Skeletal muscle tissue (tissue), 4 donors: Measurements from ENCODE around the gene MPIG6B. TPM values are rescaled to one million over a fixed set of nuclear protein-coding genes. Genes with fewer than 3 reads are reported as not detected.
A peak's percentile ranks its signal among the peaks of the same experiment; 100 is the strongest.

Source experiments
- H3K27ac ChIP-seq: one replicate; pipeline ENCODE4 v1.7.0; 2013; ENCODE audit warnings: mild to moderate bottlenecking, low read depth, low read length, inconsistent platforms
- H3K27me3 ChIP-seq, 3 donors: one replicate each; pipeline ENCODE4 v1.7.0; 2013; ENCODE audit warnings: low read length in 3 of 3; ENCODE audit not compliant: control insufficient read depth in 3 of 3, insufficient read depth in 3 of 3
- H3K36me3 ChIP-seq, 3 donors: one replicate each; pipeline ENCODE4 v1.7.0; 2013; ENCODE audit warnings: low read length in 3 of 3; ENCODE audit not compliant: control insufficient read depth in 3 of 3, insufficient read depth in 3 of 3
- H3K4me1 ChIP-seq, 3 donors: one replicate each; pipeline ENCODE4 v1.7.0; 2013; ENCODE audit warnings: low read length in 3 of 3, mild to moderate bottlenecking in 3 of 3; ENCODE audit not compliant: control insufficient read depth in 3 of 3, insufficient read depth in 3 of 3
- H3K4me3 ChIP-seq, 3 donors: one replicate each; pipeline ENCODE4 v1.7.0; 2013; ENCODE audit warnings: low read length in 3 of 3
- H3K9ac ChIP-seq, 3 donors: one replicate each; pipeline ENCODE4 v1.7.0; 2013; ENCODE audit warnings: low read length in 3 of 3, mild to moderate bottlenecking in 3 of 3, moderate library complexity in 2 of 3, low read depth in 1 of 3
- H3K9me3 ChIP-seq, 3 donors: one replicate each; pipeline ENCODE4 v1.7.0; 2013; ENCODE audit warnings: low read length in 3 of 3; ENCODE audit not compliant: control insufficient read depth in 3 of 3
- total RNA-seq: library from RNA; depleted of rRNA; stranded (reverse); fragments of >200 nt; gene quantifications from one replicate; pipeline ENCODE4 v1.2.3, GENCODE V29; 2014
- donor health status: Osteomylitis.

MPIG6B gene
- total RNA-seq, 1 donor from 2014 or later: 0.52 TPM

GRCh38 chr6:31729515-31729978, 6.4 kb downstream of the MPIG6B start:
- Histone ChIP-seq H3K27me3 (no peaks in the 10 kb centered on the region), H3K36me3 (peaks cover 13 to 34% (median 24%) of the 10 kb centered on the region in 3 donors), H3K27ac (peak overlapping the region; percentile 95), H3K9ac (peak overlapping the region; percentile 81 to 86 (median 84)), H3K4me3 (peak overlapping the region; percentile 80 to 88 (median 81)), H3K9me3 (no peaks in the 10 kb centered on the region), H3K4me1 (peaks cover 22 to 25% (median 24%) of the 10 kb centered on the region in 3 donors)

DNA sequence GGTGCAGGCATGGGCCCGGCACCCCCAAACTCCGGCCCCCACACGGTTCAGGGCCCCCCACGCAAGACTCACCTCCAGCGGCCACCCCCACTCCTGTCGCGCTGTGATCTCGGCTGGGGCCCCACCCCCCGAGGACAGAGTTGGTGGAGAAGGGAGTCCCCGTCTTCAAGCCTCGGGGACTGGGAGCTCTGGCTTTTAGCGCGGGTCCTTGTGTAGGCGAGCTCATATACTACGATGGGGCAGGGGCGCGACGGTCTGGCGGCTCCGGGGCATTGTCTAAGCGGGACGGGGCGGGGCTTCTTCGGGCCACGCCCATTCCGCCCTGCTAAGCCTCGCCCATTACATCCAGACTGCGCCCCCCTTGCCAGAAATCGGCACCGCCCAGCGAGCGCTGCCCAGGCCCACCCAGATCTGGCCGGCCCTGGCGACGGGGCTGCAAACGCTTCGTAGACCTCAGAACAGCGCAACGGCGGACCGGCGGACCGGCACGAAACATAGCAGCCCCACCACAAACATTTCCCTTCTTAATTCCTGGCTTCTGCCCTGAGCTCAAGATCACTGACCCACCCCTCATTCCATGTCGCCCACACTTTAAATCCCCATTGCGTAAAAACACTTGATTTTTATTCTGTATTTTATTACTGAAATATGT, 6.9 kb downstream of the MPIG6B start:
- H3K4me3 ChIP-seq: peak overlapping the region; percentile 80 to 88 (median 81)
- H3K9me3 ChIP-seq: no peaks in the 10 kb centered on the region
- H3K36me3 ChIP-seq: peaks cover 13 to 34% (median 24%) of the 10 kb centered on the region in 3 donors
- peaks cover 0 to 2% (median 0%) of the 10 kb centered on the region in 3 donors for H3K27me3 ChIP-seq
- peaks cover 28 to 30% (median 29%) of the 10 kb centered on the region in 3 donors for H3K4me1 ChIP-seq
- peak overlapping the region; percentile 95 for H3K27ac ChIP-seq
- H3K9ac ChIP-seq: peak overlapping the region; percentile 81 to 86 (median 84)

- Histone ChIP-seq H3K36me3 (peaks cover 13 to 34% (median 24%) of the 10 kb centered on the region in 3 donors), H3K4me3 (peak overlapping the region in 1 of 3 donors; percentile 88), H3K27me3 (peaks cover 0 to 7% (median 0%) of the 10 kb centered on the region in 3 donors), H3K9me3 (no peaks in the 10 kb centered on the region), H3K4me1 (peaks cover 29 to 33% (median 30%) of the 10 kb centered on the region in 3 donors), H3K27ac (peak overlapping the region; percentile 40), H3K9ac (peak overlapping the region in 1 of 3 donors; percentile 86)
Observed at GRCh38 chr6:31730631-31731086, 7.5 kb downstream of the MPIG6B start.

DNA sequence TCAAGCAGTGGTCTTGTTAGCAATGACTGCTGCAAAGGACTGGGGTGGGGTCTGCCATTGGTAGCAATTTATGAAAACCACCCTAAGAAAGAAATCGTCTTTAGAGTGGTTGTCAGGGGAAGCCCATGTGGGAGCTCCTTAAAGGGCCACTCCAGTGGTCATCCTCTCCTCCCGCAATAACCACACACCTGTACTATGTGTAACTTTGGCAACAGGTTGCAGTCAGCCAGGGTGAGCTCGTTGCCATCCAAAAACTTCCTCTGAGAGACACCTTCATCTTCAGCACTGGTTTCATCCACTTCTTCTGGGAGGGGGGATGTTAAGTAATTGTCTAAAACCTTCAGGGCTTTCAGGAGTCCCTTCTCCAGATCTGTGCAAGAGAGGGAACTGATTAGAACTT, 8.9 kb downstream of the MPIG6B start:
- Histone ChIP-seq H3K36me3 (peaks cover 9 to 23% (median 16%) of the 10 kb centered on the region in 3 donors), H3K27me3 (peaks cover 0 to 14% (median 0%) of the 10 kb centered on the region in 3 donors), H3K4me3 (no peak overlapping the region), H3K9me3 (no peaks in the 10 kb centered on the region), H3K27ac (no peak overlapping the region), H3K9ac (no peak overlapping the region), H3K4me1 (peaks cover 30 to 43% (median 35%) of the 10 kb centered on the region in 3 donors)

- Histone ChIP-seq H3K4me1 (peaks cover 35 to 45% (median 38%) of the 10 kb centered on the region in 3 donors), H3K4me3 (peak overlapping the region in 1 of 3 donors; percentile 65), H3K27me3 (peaks cover 0 to 14% (median 0%) of the 10 kb centered on the region in 3 donors), H3K9me3 (no peaks in the 10 kb centered on the region), H3K27ac (peak overlapping the region; percentile 81), H3K36me3 (peaks cover 4 to 19% (median 14%) of the 10 kb centered on the region in 3 donors), H3K9ac (no peak overlapping the region)
Observed at GRCh38 chr6:31733734-31734133, 10.6 kb downstream of the MPIG6B start.

- peak overlapping the region; percentile 65 to 92 (median 79) for H3K4me3 ChIP-seq
- peak overlapping the region; percentile 81 for H3K27ac ChIP-seq
- peak overlapping the region; percentile 73 to 87 (median 82) for H3K9ac ChIP-seq
- H3K36me3 ChIP-seq: peaks cover 4 to 19% (median 14%) of the 10 kb centered on the region in 3 donors
- H3K9me3 ChIP-seq: no peaks in the 10 kb centered on the region
- H3K27me3 ChIP-seq: peaks cover 0 to 14% (median 0%) of the 10 kb centered on the region in 3 donors
- peaks cover 33 to 45% (median 36%) of the 10 kb centered on the region in 3 donors for H3K4me1 ChIP-seq
Observed at GRCh38 chr6:31734247-31734820, 11.2 kb downstream of the MPIG6B start.

DNA sequence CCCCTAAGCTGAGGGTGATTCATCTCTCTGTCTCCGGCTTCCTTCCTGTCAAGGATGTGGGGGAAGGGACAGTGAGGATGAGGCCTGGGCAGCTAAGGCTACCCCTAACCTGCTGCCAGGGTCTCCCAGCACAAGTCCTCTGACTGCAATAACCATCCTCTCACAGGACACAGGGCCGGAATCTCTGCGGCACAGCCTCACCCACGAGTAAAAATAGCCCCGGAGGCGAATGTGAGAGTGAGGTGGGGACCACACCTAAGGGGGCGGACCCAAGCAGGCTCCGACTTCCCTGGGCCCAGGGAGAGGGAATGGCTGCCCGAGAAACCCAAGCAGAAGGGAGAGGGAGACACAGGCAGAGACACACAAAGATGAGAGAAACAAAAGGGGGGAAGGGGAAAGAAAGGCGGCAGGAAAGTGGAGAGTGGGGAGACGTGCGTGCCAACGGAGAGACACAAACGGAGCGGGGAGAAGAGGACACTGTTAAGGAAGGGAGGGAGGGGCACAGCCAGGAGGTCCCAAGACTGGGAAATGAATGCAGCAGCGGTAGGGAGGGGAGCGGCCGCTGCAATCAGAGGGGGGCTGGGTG, 11.7 kb downstream of the MPIG6B start:
- H3K4me3 ChIP-seq: peak overlapping the region; percentile 65 to 92 (median 79)
- H3K27ac ChIP-seq: peak overlapping the region; percentile 81
- peak overlapping the region; percentile 73 to 87 (median 82) for H3K9ac ChIP-seq
- H3K4me1 ChIP-seq: peaks cover 29 to 48% (median 36%) of the 10 kb centered on the region in 3 donors
- H3K36me3 ChIP-seq: peaks cover 4 to 19% (median 14%) of the 10 kb centered on the region in 3 donors
- peaks cover 0 to 14% (median 0%) of the 10 kb centered on the region in 3 donors for H3K27me3 ChIP-seq
- H3K9me3 ChIP-seq: no peaks in the 10 kb centered on the region

GRCh38 chr6:31736021-31736767, 13.0 kb downstream of the MPIG6B start, which contains the start of gene CLIC1:
TSS of gene CLIC1 (minus strand) at chr6:31736530. CDS start at chr6:31736300, 230 bp downstream.
- H3K9ac ChIP-seq: peak within 1 kb of the TSS; percentile 73 to 87 (median 82)
- peaks cover 0 to 14% (median 0%) of the 10 kb centered on the region in 3 donors for H3K27me3 ChIP-seq
- H3K36me3 ChIP-seq: peaks cover 4 to 16% (median 14%) of the 10 kb centered on the region in 3 donors
- no peaks in the 10 kb centered on the region for H3K9me3 ChIP-seq
- H3K4me3 ChIP-seq: peak within 1 kb of the TSS; percentile 65 to 92 (median 79)
- H3K4me1 ChIP-seq: peaks cover 34 to 47% (median 41%) of the 10 kb centered on the region in 3 donors
- H3K27ac ChIP-seq: peak within 1 kb of the TSS; percentile 81

DNA sequence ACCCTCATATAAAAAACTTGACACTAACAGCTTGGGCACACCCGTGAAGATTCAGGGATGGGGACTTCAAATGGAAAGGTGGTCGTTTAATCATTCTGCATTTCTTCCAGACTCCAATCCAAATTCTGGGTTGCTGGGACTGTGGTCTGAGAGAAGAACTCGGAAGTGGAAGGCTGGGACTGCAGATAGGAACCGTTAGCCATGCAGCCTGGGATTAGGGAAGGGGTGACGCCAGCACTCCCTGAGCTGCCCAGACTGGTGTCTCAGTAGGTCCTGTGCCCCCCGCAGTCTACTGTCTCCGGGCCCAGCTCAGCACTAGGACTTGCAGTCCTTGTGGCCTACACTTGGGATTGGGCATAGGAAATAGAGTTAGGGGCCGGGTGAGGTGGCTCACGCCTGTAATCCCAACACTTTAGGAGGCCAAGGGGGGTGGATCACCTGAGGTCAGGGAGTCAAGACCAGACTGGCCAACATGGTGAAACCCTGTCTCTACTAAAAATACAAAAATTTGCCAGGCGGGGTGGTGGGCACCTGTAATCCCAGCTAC, 13.7 kb downstream of the MPIG6B start:
- H3K4me3 ChIP-seq: peak overlapping the region; percentile 65 to 92 (median 79)
- peaks cover 4 to 16% (median 14%) of the 10 kb centered on the region in 3 donors for H3K36me3 ChIP-seq
- peak overlapping the region; percentile 55 to 87 (median 73) for H3K9ac ChIP-seq
- peaks cover 0 to 14% (median 0%) of the 10 kb centered on the region in 3 donors for H3K27me3 ChIP-seq
- H3K9me3 ChIP-seq: no peaks in the 10 kb centered on the region
- H3K27ac ChIP-seq: peak overlapping the region; percentile 81
- H3K4me1 ChIP-seq: peaks cover 34 to 47% (median 41%) of the 10 kb centered on the region in 3 donors
